Measurements from ENCODE around the gene POLR2J3.
"Not testable (repeated sequence)": the region's sequence is repeated elsewhere in the genome, so short reads cannot be mapped to it uniquely, and the experiment has no call there.

GRCh38 chr7:102524803-102525202 lies 47.6 kb downstream of the POLR2J3 start:
- TF ChIP-seq CTCF (conservative IDR thresholded peaks at IDR 0.05; ENCODE audit: low read length); EZH2phosphoT487 (IDR thresholded peaks at IDR 0.05; ENCODE audit: borderline replicate concordance, low read depth, low read length): not testable (repeated sequence)
